ENCODE measurements around the gene OR2V2.
"Not testable (repeated sequence)": the region's sequence is repeated elsewhere in the genome, so short reads cannot be mapped to it uniquely, and the experiment has no call there.

The OR2V2 gene

DNA sequence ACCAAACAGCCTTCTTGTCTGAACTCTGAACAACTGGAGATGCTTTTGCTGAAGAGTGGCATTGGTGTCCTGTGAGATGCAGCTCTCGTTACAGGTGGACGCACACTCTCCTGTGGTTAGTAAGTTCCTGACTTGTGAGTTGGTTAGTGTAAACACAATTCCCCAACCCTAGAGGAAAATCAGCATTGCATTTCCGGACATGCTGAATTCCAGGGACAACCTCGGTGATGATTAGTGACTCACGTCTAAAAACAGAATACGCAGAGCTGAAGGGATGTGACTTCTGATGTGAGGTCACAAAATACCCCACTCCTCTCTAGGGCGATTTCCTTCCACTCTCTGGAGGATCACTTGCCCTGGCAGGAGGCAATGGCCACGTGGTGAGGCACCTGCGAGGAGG lies 5.0 kb downstream of the OR2V2 start:
- no peak overlapping the region for H3K4me3 ChIP-seq
- no peak overlapping the region for H3K27ac ChIP-seq
- TF ChIP-seq, protein P1, sequence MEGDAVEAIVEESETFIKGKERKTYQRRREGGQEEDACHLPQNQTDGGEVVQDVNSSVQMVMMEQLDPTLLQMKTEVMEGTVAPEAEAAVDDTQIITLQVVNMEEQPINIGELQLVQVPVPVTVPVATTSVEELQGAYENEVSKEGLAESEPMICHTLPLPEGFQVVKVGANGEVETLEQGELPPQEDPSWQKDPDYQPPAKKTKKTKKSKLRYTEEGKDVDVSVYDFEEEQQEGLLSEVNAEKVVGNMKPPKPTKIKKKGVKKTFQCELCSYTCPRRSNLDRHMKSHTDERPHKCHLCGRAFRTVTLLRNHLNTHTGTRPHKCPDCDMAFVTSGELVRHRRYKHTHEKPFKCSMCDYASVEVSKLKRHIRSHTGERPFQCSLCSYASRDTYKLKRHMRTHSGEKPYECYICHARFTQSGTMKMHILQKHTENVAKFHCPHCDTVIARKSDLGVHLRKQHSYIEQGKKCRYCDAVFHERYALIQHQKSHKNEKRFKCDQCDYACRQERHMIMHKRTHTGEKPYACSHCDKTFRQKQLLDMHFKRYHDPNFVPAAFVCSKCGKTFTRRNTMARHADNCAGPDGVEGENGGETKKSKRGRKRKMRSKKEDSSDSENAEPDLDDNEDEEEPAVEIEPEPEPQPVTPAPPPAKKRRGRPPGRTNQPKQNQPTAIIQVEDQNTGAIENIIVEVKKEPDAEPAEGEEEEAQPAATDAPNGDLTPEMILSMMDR (IDR thresholded peaks at IDR 0.05), result no peak

DNA sequence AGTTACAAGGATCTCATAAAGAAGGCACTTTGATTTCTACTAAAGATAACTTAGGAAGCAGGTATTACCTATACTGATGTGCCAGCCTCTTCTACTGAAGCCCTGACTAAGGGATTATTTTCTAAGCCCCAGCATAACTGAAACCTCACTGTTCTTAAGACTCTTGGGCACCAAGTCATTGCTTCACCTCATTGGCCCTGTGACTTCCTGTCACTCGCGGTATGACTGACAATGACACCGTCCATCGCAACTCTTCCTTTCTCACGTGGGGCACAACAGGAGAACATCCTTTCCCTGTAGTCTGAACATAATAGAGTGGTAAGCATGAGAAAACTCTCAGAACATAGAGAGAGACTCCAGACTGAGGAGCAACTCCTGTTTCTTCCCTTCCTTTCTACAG lies 6.4 kb downstream of the OR2V2 start:
- no peak for DNase-seq (ENCODE audit: low spot score)
- no peak overlapping the region for H3K4me3 ChIP-seq
- TF ChIP-seq, protein P1 (IDR thresholded peaks at IDR 0.05), result no peak
- no peak overlapping the region for H3K27ac ChIP-seq

More for the DNA sequence above, 5.0 kb downstream of the OR2V2 start:
- DNase-seq (ENCODE audit: low spot score), result no peak

DNA sequence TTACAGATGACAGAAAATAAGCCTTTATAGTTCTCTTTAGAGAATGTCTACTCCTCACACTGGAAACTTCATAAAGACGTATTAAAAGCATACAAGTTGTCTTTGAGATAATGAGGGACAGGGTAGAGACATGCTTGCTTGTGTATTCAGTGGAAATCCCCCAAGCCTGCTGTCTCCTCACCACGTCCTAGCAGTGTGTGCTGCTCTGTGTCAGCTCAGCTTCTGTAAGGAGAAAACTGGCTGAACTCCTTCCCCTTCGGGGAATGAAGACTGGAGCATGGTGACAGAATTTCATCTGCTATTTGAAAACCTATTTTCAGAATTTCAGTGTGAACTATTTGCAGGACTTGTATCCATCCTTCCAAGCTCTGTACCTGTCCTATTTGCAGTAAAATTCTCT lies 9.4 kb downstream of the OR2V2 start:
- H3K27ac ChIP-seq, result no peak overlapping the region
- TF ChIP-seq, protein P1 (IDR thresholded peaks at IDR 0.05), result no peak
- H3K4me3 ChIP-seq, result no peak overlapping the region
- no peak for DNase-seq (ENCODE audit: low spot score)

DNA sequence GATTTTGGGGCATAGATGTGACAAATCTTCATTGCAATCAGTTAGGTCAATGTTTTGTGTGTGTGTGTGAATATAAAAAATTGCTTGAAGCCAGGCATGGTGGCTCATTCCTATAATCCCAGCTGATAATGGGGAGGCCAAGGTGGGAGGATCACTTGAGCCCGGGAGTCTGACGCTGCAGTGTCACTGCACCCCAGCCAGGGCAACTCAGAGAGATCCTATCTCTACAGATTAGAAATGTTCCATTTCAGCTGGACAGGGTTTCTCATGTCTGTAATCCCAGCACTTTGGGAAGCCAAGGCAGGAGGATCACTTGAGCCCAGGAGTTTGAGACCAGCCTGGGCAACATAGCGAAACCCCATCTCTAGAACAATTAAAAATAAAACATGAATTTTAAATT lies 11.5 kb downstream of the OR2V2 start:
- no peak for DNase-seq (ENCODE audit: low spot score)
- Histone ChIP-seq H3K4me3 (no peak overlapping the region), H3K27ac (no peak overlapping the region)
- TF ChIP-seq, protein P1 (IDR thresholded peaks at IDR 0.05), result no peak

DNA sequence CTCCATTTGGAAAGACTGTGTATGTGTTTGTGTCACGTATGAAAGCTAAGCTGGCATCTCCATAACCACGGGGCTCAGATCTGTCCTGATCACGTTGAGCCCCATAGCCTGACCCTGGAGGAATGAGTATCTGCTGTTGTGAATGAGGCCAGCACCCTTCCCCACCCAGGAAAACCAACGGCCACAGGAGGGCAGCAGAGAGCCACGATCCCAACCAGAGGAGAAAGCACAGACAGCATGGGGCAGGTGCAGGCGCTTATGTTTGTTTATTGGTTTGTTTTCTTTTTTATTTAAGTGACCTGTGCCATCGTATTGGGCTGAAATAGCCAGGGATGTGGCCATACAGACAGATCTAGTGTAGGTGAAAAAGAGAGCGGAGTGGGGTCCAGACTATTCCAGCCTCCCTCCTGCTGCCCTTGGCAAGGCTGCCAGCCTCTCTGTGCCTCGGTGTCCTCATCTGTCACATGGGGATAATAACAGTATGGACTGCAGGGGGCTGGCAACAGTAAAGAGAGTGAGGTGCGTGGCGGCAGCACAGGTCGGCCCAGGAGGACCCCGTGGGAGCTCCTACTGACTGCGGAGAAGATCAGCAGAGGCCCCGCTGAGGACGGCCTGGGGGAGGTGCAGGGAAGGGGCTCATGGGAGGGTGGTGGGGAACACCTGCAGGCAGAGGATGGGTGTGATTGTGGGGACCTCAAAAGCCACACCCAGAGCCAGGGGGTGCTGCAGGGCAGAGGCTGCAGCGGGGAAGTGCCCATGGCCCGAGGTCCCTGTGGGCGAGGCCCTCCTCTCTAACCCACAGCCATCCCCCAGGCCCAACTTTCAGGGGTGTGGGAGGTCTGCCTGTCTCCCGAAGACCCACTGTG lies 12.1 kb downstream of the OR2V2 start:
- peak; percentile 85 for DNase-seq (ENCODE audit: low spot score)
- H3K27ac ChIP-seq, result peak overlapping the region in 1 of 2 donors; percentile 84

DNA sequence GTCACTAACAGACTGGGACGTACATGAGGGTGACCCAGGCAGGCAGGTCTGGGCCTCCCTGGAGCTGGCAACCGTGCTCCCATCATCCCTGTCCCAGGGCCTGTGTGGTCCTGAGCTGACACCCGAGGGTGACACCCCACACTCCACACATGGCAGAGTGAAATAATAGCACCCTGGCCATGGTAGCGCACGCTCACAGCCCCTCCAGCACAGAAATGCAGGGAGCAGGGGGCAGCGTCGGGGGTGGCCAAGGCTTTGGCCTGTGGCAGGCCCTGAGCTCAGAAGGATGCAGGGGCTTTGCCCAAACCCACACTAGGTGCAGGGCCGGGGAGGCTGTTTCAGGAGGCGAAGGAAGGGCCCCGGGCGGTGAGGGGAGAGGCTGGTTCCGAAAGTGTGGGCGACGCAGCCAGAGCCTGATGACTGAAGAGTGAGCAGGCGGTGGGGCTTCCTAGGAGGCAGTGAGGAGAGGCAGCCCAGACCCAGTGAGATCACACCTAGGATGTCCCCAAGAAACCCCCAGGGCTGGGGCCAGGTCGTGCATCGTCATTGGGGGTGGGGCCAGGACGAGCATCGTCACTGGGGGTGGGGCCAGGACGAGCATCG lies 12.9 kb downstream of the OR2V2 start:
- Histone ChIP-seq H3K4me3 (peak overlapping the region; percentile 65), H3K27ac (peak overlapping the region in 1 of 2 donors; percentile 84)
- no peak for DNase-seq (ENCODE audit: low spot score)
- TF ChIP-seq, protein P1 (IDR thresholded peaks at IDR 0.05), result no peak

More for the DNA sequence above, 12.1 kb downstream of the OR2V2 start:
- TF ChIP-seq, protein P1 (IDR thresholded peaks at IDR 0.05), result peak; percentile 72
- peak overlapping the region; percentile 65 for H3K4me3 ChIP-seq

DNA sequence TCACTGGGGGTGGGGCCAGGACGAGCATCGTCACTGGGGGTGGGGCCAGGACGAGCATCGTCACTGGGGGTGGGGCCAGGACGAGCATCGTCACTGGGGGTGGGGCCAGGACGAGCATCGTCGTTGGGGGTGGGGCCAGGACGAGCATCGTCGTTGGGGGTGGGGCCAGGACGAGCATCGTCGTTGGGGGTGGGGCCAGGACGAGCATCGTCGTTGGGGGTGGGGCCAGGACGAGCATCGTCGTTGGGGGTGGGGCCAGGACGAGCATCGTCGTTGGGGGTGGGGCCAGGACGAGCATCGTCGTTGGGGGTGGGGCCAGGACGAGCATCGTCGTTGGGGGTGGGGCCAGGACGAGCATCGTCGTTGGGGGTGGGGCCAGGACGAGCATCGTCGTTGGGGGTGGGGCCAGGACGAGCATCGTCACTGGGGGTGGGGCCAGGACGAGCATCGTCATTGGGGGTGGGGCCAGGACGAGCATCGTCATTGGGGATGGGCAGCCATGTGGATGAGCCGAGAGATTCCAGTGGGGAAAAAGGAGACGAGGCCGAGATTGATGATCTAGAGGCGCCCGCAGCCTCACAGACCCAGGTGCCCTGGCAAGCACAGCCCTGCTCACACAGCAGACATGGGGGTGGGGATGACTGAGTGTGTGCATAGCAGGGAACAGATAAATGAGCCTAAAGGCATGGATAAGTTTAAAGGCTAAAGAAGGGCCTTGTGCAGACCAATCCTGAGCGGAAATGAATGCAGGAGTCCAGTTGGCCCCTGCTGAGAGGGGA lies 13.6 kb downstream of the OR2V2 start:
- not testable (repeated sequence) for H3K27ac ChIP-seq
- H3K4me3 ChIP-seq, result peak overlapping the region; percentile 65
- DNase-seq (ENCODE audit: low spot score), result peak; percentile 80
